Left lung (tissue), 10 donors: ENCODE data around the gene ASCL5. TPM values are rescaled to one million over a fixed set of nuclear protein-coding genes. Genes with fewer than 3 reads are reported as not detected.

Experiments used
- ATAC-seq: fragments of 200-7000 bp; cut with Tn5 transposase; one replicate; pipeline ENCODE4 v1.9.1; 2020; ENCODE audit warnings: moderate library complexity
- DNase-seq, 4 donors: peaks; one replicate each; pipeline ENCODE4 v3.0.0-alpha.2; 2013 to 2020
- H3K27ac ChIP-seq, 2 donors: fragments of 200-600 bp; sonication (generic) in 1 of 2; one replicate each; pipeline versions ENCODE4 v1.5.0 to v1.8.0; 2020 to 2021
- H3K27me3 ChIP-seq, 2 donors: fragments of 200-600 bp; sonication (generic) in 1 of 2; one replicate each; pipeline versions ENCODE4 v1.5.0 to v1.8.0; 2020 to 2021
- H3K36me3 ChIP-seq, 2 donors: fragments of 200-600 bp; sonication (generic) in 1 of 2; one replicate each; pipeline versions ENCODE4 v1.5.0 to v1.8.0; 2020 to 2021
- H3K4me1 ChIP-seq, 2 donors: fragments of 200-600 bp; one replicate each; pipeline ENCODE4 v1.8.0; 2021
- H3K4me3 ChIP-seq, 2 donors: fragments of 200-600 bp; sonication (generic) in 1 of 2; one replicate each; pipeline versions ENCODE4 v1.5.0 to v1.8.0; 2020 to 2021; ENCODE audit warnings: mild to moderate bottlenecking in 1 of 2
- H3K9me3 ChIP-seq, 2 donors: fragments of 200-600 bp; sonication (generic) in 1 of 2; one replicate each; pipeline versions ENCODE4 v1.5.0 to v1.8.0; 2020 to 2021
- intact Hi-C, 2 donors: fragments of 100-400 bp; cut with DNase I; formaldehyde crosslinking; loops; one replicate each; pipeline versions ENCODE4 v1.11.2 to v1.14.2; 2022
- polyA plus RNA-seq, 6 donors: library from polyadenylated mRNA; unstranded; fragments of 120-200 nt; gene quantifications; one replicate each; pipeline ENCODE4 v1.2.1, GENCODE V29; 2013; ENCODE audit not compliant: insufficient read length in 6 of 6
- total RNA-seq, 2 donors: library from RNA; stranded (reverse); fragmentation: NEBNext Ultra II Directional; extraction: Animal tissue kit (Norgen Biotek cat#: 25700); gene quantifications; one replicate each; pipeline ENCODE4 v1.2.1, GENCODE V29; 2021
- TF ChIP-seq, protein P1 (sequence below), 2 donors: fragments of 200-600 bp; sonication (generic) in 1 of 2; IDR thresholded peaks; one replicate each; pipeline versions ENCODE4 v1.5.0 to v1.8.0; 2021; ENCODE audit warnings: antibody characterized with exemption in 2 of 2
- donor health status: DM: no; HTN: yes; CAD: no.
- donor health status: DM: no; HTN: no; CAD: no.

ASCL5 gene
- total and polyA plus RNA-seq, 8 donors, result 0.21 to 1.0 (median 0.58) TPM

DNA sequence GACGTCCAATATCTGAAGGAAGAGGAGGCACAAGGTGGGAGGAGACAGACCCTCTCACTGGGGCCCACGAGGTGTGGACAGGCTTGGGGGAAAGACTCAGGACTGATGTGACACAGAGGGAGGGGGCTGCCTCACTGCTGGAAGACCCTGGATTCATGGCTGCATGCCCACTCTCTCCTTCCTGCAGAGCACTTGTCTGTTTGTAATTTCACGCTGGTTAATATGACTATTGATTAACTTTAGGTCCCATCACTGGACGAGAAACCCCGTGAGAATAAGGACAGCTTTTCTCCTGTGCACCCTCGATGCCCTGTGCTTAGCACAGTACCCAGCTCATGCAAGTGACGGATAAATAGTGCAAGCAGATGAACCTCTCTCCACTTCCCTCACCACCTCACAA lies 49.9 kb downstream of the ASCL5 start:
- H3K27me3 ChIP-seq, result no peaks in the 10 kb centered on the region
- intact Hi-C loops, result no loop called here
- no peaks in the 10 kb centered on the region for H3K4me1 ChIP-seq
- no peak overlapping the region for H3K27ac ChIP-seq
- TF ChIP-seq, protein P1, sequence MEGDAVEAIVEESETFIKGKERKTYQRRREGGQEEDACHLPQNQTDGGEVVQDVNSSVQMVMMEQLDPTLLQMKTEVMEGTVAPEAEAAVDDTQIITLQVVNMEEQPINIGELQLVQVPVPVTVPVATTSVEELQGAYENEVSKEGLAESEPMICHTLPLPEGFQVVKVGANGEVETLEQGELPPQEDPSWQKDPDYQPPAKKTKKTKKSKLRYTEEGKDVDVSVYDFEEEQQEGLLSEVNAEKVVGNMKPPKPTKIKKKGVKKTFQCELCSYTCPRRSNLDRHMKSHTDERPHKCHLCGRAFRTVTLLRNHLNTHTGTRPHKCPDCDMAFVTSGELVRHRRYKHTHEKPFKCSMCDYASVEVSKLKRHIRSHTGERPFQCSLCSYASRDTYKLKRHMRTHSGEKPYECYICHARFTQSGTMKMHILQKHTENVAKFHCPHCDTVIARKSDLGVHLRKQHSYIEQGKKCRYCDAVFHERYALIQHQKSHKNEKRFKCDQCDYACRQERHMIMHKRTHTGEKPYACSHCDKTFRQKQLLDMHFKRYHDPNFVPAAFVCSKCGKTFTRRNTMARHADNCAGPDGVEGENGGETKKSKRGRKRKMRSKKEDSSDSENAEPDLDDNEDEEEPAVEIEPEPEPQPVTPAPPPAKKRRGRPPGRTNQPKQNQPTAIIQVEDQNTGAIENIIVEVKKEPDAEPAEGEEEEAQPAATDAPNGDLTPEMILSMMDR (IDR thresholded peaks at IDR 0.05), result no peak
- no peaks in the 10 kb centered on the region for H3K36me3 ChIP-seq
- DNase-seq (no peak), ATAC-seq (no peak)
- no peak overlapping the region for H3K4me3 ChIP-seq
- no peaks in the 10 kb centered on the region for H3K9me3 ChIP-seq

DNA sequence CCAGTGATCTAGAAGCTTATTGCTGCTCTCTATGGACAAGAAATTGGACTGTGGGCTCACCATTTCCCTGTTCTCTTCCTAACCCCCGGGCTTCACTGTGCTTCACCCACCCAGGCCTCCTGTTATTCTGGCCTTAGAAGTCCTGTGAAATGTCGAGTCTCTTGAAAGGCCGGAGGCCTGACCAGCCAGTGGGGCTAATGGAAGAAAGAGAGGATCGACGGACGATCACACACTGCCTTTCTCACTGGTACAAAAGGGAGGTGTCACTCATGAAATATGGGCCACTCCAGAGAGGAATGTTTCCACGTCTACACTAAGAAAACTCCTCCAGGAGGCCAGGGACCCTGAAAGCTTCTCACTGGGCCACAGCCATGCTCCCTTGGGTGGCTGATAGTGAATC lies 50.9 kb downstream of the ASCL5 start:
- DNase-seq (no peak), ATAC-seq (no peak)
- no peaks in the 10 kb centered on the region for H3K4me1 ChIP-seq
- no peaks in the 10 kb centered on the region for H3K9me3 ChIP-seq
- no peak overlapping the region for H3K27ac ChIP-seq
- intact Hi-C loops, result no loop called here
- H3K27me3 ChIP-seq, result no peaks in the 10 kb centered on the region
- TF ChIP-seq, protein P1 (IDR thresholded peaks at IDR 0.05), result no peak
- no peak overlapping the region for H3K4me3 ChIP-seq
- H3K36me3 ChIP-seq, result no peaks in the 10 kb centered on the region

DNA sequence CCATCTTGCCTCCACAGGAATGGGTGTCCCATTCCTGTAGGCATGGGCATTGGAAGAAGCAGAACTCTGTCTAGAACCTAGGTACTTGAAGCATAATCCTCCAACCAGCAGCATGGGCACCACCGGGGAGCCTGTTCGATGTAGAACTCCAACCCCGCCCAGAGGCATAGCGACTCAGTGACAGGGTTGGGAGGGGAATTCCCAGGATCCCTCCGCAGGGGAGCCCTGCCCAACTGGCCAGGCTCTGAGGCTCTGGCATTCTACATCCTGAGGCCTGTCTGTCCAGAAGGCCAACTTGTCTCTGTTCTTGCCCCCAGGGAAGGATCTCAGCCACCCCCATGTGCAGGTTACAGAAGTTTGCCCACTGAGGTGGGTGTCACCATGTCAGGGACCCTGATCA lies 53.0 kb downstream of the ASCL5 start:
- no peak overlapping the region for H3K4me3 ChIP-seq

GRCh38 chr1:201072922-201073321 lies 54.1 kb downstream of the ASCL5 start:
- no peak for ATAC-seq
- Histone ChIP-seq H3K4me3 (no peak overlapping the region), H3K4me1 (no peaks in the 10 kb centered on the region), H3K27ac (no peak overlapping the region), H3K27me3 (no peaks in the 10 kb centered on the region), H3K9me3 (no peaks in the 10 kb centered on the region), H3K36me3 (no peaks in the 10 kb centered on the region)
- TF ChIP-seq, protein P1 (IDR thresholded peaks at IDR 0.05), result no peak
- DNase-seq, result no peak
- intact Hi-C loops, result no loop called here

More for the DNA sequence above, 53.0 kb downstream of the ASCL5 start:
- H3K4me1 ChIP-seq, result no peaks in the 10 kb centered on the region
- ATAC-seq (no peak), DNase-seq (no peak)
- intact Hi-C loops, result no loop called here
- H3K27ac ChIP-seq, result no peak overlapping the region
- TF ChIP-seq, protein P1 (IDR thresholded peaks at IDR 0.05), result no peak
- H3K36me3 ChIP-seq, result no peaks in the 10 kb centered on the region
- no peaks in the 10 kb centered on the region for H3K9me3 ChIP-seq
- no peaks in the 10 kb centered on the region for H3K27me3 ChIP-seq

DNA sequence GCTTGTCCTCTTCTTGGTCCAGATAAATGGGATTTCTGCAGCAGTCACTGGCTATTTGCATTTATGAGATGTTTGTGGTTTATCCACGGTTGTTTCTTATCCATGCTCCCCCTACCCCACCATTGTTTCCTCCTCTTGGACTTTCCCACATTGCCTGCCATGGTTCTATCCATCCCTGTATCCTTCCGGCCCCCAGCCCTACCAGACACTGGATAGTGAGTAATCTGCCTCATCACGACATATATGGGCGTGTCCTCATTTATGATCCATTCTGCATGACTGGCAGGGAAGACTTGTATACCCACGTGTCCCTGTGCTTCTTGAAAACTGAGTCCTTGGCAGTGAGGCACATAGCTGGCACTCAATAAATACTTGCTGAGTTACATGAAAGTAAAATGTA lies 54.8 kb downstream of the ASCL5 start:
- no peak overlapping the region for H3K4me3 ChIP-seq

More for the DNA sequence above, 54.8 kb downstream of the ASCL5 start:
- DNase-seq (no peak), ATAC-seq (no peak)
- Histone ChIP-seq H3K9me3 (no peaks in the 10 kb centered on the region), H3K4me1 (no peaks in the 10 kb centered on the region), H3K27ac (no peak overlapping the region), H3K27me3 (no peaks in the 10 kb centered on the region), H3K36me3 (no peaks in the 10 kb centered on the region)
- TF ChIP-seq, protein P1 (IDR thresholded peaks at IDR 0.05), result no peak
- intact Hi-C loops, result no loop called here
